ENCODE data around the gene C14orf132. TPM values are rescaled to one million over a fixed set of nuclear protein-coding genes. Genes with fewer than 3 reads are reported as not detected.
A peak's percentile ranks its signal among the peaks of the same experiment; 100 is the strongest.

Gene C14orf132
- total and polyA plus RNA-seq, 8 donors = 4.6 to 22.8 (median 11.6) TPM

DNA sequence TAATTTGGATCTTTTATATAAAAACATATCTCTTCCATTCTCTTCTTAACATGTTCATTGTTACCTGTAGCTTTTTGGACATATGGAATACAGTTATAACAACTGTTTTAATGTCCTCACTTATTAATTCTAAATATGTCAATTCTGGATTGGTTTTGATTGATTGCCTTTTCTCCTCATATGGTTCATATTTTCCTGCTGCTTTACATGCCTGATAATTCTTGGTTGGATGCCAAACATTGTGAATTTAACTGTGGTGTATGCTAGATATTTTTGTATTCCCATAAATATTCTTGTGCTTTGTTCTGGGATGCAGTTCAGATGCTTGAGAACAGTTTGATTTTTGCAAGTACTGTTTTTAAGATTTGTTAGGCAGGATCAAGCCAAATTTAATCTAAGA is 10.8 kb downstream of the C14orf132 start:
- Histone ChIP-seq H3K9me3 (no peaks in the 10 kb centered on the region), H3K27ac (peak overlapping the region in 1 of 5 donors; percentile 88), H3K27me3 (peaks cover 0 to 11% (median 0%) of the 10 kb centered on the region in 3 donors), H3K4me3 (no peak overlapping the region), H3K4me1 (peaks cover 7 to 22% (median 11%) of the 10 kb centered on the region in 4 donors), H3K36me3 (no peaks in the 10 kb centered on the region)
- intact Hi-C loops (cut with DNase I; ENCODE audit: low total_unique reads) = no loop called here
- no peak for DNase-seq
- TF ChIP-seq POLR2AphosphoS5 (IDR thresholded peaks at IDR 0.05) (no peak), POLR2A (IDR thresholded peaks at IDR 0.05) (no peak), CTCF (IDR thresholded peaks at IDR 0.05) (no peak), EP300 (IDR thresholded peaks at IDR 0.05) (no peak)

DNA sequence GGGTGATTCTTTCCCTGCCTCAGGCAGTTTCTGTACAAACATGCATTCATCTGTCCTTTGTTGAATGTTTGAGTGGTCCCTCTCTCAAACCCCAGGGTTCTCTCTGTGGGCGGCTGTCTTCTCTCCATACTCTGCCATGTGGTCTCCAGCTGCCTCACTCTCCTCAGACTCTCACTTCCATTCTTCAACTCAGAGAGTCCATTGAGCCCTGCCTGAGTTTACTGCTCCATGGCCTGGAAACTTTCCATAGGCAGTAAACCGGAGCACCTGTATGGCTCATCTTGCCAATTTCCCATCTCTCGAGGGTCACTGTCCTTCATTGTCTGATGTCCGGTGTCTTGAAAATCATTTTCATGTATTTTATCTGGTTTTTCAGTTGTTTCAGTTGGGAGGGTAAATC is 11.3 kb downstream of the C14orf132 start:
- peak overlapping the region in 1 of 5 donors; percentile 88 for H3K27ac ChIP-seq
- peaks cover 0 to 11% (median 0%) of the 10 kb centered on the region in 3 donors for H3K27me3 ChIP-seq
- intact Hi-C loops (cut with DNase I; ENCODE audit: low total_unique reads) = no loop called here
- TF ChIP-seq POLR2A (IDR thresholded peaks at IDR 0.05) = no peak
- TF ChIP-seq CTCF (IDR thresholded peaks at IDR 0.05) = no peak
- TF ChIP-seq EP300 (IDR thresholded peaks at IDR 0.05) = no peak
- no peak for TF ChIP-seq POLR2AphosphoS5 (IDR thresholded peaks at IDR 0.05)
- 84 to 91% (median 85%) methylated on average over 4 of the region's 4 CpGs for WGBS, 5 donors
- no peaks in the 10 kb centered on the region for H3K9me3 ChIP-seq
- no peaks in the 10 kb centered on the region for H3K36me3 ChIP-seq
- DNase-seq = no peak
- H3K4me3 ChIP-seq = no peak overlapping the region
- peaks cover 7 to 24% (median 12%) of the 10 kb centered on the region in 4 donors for H3K4me1 ChIP-seq

DNA sequence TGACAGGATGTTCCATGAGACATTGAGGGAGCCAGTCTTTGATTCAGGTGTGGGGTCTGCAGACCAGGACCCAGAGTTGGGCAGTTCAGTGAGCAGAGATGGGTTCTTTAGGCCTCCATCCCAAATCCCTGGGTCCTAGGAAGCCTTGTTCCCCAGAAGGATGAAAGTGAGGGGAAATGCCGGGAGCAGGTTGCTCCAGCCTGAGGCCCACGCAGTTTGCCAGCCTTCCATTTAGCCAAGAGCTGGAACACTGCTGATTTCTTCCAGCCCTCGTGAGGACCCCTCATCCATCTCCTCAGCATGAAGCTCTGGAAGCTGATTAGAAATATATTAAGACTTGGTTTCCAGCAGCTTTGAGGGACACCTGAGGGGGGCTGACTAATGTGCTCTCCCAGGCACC is 12.1 kb downstream of the C14orf132 start:
- Histone ChIP-seq H3K4me3 (no peak overlapping the region), H3K36me3 (no peaks in the 10 kb centered on the region), H3K27me3 (peaks cover 0 to 11% (median 0%) of the 10 kb centered on the region in 3 donors), H3K9me3 (no peaks in the 10 kb centered on the region), H3K4me1 (peaks cover 7 to 28% (median 14%) of the 10 kb centered on the region in 4 donors), H3K27ac (peak overlapping the region in 1 of 5 donors; percentile 88)
- no peak for TF ChIP-seq EP300 (IDR thresholded peaks at IDR 0.05)
- TF ChIP-seq CTCF (IDR thresholded peaks at IDR 0.05) = no peak
- no peak for TF ChIP-seq POLR2A (IDR thresholded peaks at IDR 0.05)
- TF ChIP-seq POLR2AphosphoS5 (IDR thresholded peaks at IDR 0.05) = no peak
- intact Hi-C loops (cut with DNase I; ENCODE audit: low total_unique reads) = no loop called here
- WGBS, 5 donors = 59 to 91% (median 65%) methylated on average over 3 of the region's 3 CpGs
- no peak for DNase-seq

DNA sequence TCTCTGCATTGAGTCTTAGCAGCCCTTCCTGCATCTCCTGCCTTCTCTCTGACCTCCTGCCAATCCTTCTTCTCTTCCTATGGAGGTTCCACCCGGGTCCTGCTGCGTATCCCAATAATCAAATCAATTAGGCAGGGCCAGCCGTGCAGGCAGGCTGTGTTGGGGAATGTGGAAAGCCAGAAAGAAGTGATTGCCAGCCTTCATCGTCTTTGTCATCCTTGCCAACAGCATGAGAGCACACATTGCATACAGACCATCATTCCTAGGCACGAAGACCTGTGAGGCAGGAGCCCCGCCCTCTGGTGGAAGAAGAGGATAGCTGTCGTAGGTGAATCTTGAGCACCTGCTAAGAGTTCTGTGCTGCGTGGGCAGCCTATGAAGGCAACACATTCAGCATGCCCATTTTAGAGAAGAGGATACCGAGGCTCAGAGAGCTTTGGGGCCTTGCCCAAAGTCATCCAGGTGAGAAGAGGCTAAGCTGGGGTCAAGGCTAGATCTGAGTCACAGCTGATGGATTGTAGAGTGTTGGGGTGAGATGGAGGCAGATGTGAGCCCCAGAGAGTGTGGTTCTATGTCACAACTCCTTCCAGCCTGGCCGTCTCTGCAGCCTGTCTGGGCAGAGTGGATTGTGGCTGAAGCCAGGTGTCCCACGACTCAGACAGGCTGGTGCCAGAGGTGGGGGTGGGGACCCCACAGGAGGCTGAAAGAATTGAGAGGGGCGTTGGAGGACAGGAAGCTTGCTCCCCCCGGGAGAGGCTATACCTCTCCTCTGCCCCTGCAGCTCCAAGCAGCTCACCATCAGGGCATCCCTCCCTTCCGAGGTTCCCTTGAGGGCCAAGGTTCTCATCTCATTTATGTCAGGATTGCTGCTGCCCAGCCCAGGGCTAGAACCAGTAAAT is 12.7 kb downstream of the C14orf132 start:
- TF ChIP-seq POLR2AphosphoS5 (IDR thresholded peaks at IDR 0.05) = no peak
- no peak for TF ChIP-seq EP300 (IDR thresholded peaks at IDR 0.05)
- TF ChIP-seq CTCF (IDR thresholded peaks at IDR 0.05) = no peak
- no peak for TF ChIP-seq POLR2A (IDR thresholded peaks at IDR 0.05)
- no peak overlapping the region for H3K4me3 ChIP-seq
- H3K9me3 ChIP-seq = no peaks in the 10 kb centered on the region
- WGBS, 5 donors = 67 to 80% (median 72%) methylated on average over 14 of the region's 14 CpGs
- H3K27me3 ChIP-seq = peaks cover 0 to 11% (median 0%) of the 10 kb centered on the region in 3 donors
- intact Hi-C loops (cut with DNase I; ENCODE audit: low total_unique reads) = no loop called here
- H3K4me1 ChIP-seq = peaks cover 7 to 33% (median 14%) of the 10 kb centered on the region in 4 donors
- no peaks in the 10 kb centered on the region for H3K36me3 ChIP-seq
- peak in 1 of 2 donors; percentile 18 for DNase-seq
- H3K27ac ChIP-seq = peak overlapping the region in 2 of 5 donors; percentile 82 to 88
